ENCODE measurements around the gene CACUL1.
"Not testable (repeated sequence)": the region's sequence is repeated elsewhere in the genome, so short reads cannot be mapped to it uniquely, and the experiment has no call there.

Gene CACUL1

GRCh38 chr10:118682533-118682932 is 72.2 kb downstream of the CACUL1 start:
- no peak for DNase-seq

GRCh38 chr10:118680197-118680596 is 74.6 kb downstream of the CACUL1 start:
- no peak for DNase-seq

GRCh38 chr10:118674226-118674919 is 80.4 kb downstream of the CACUL1 start:
- DNase-seq, result no peak

- no peak for DNase-seq
Observed at GRCh38 chr10:118672766-118673715, 81.7 kb downstream of the CACUL1 start.

GRCh38 chr10:118672153-118672552 is 82.6 kb downstream of the CACUL1 start:
- DNase-seq, result no peak

- DNase-seq, result not testable (repeated sequence)
Observed at GRCh38 chr10:118671221-118671620, 83.5 kb downstream of the CACUL1 start.

GRCh38 chr10:118670472-118671124 is 84.2 kb downstream of the CACUL1 start:
- no peak for DNase-seq

GRCh38 chr10:118669835-118670234 is 84.9 kb downstream of the CACUL1 start:
- no peak for DNase-seq

GRCh38 chr10:118669020-118669791 is 85.6 kb downstream of the CACUL1 start:
- DNase-seq, result peak in 2 of 6 experiments; percentile 11 to 20

GRCh38 chr10:118668228-118668952 is 86.4 kb downstream of the CACUL1 start:
- peak in 1 of 6 experiments; percentile 7 for DNase-seq

GRCh38 chr10:118667732-118668131 is 87.0 kb downstream of the CACUL1 start:
- DNase-seq, result no peak

- no peak for DNase-seq
Observed at GRCh38 chr10:118666350-118666749, 88.4 kb downstream of the CACUL1 start.

- no peak for DNase-seq
Observed at GRCh38 chr10:118664321-118664720, 90.4 kb downstream of the CACUL1 start.

- DNase-seq, result no peak
Observed at GRCh38 chr10:118663176-118663575, 91.6 kb downstream of the CACUL1 start.

GRCh38 chr10:118662228-118663035 is 92.3 kb downstream of the CACUL1 start:
- peak in 4 of 6 experiments; percentile 14 to 66 (median 43) for DNase-seq

- DNase-seq, result peak in 1 of 6 experiments; percentile 22
Observed at GRCh38 chr10:118658762-118659161, 96.0 kb downstream of the CACUL1 start.

- peak in 5 of 6 experiments; percentile 6 to 73 (median 70) for DNase-seq
Observed at GRCh38 chr10:118658168-118658567, 96.6 kb downstream of the CACUL1 start.

GRCh38 chr10:118645294-118645693 is 109.5 kb downstream of the CACUL1 start:
- not testable (repeated sequence) for DNase-seq

GRCh38 chr10:118642228-118642627 is 112.5 kb downstream of the CACUL1 start:
- DNase-seq, result no peak

GRCh38 chr10:118638680-118639079 is 116.1 kb downstream of the CACUL1 start:
- no peak for DNase-seq

Measured in stimulated activated naive CD4-positive, alpha-beta T cell (primary cell).